DOHH2 (cell line): ENCODE data around the gene HLA-C.

Source experiments
- H3F3A ChIP-seq: fragments of 200-600 bp; sonication (generic), shearing (Covaris generic); 2 replicates; pipeline ENCODE4 v1.6.0; 2016; ENCODE audit warnings: antibody characterized with exemption, mild to moderate bottlenecking; ENCODE audit not compliant: control insufficient read depth, insufficient read depth
- H3K27ac ChIP-seq: fragments of 200-600 bp; sonication (generic); 2 replicates; pipeline ENCODE4 v1.5.1; 2014; ENCODE audit warnings: low read depth, mild to moderate bottlenecking, low read length, moderate library complexity
- H3K27me3 ChIP-seq: fragments of 200-600 bp; sonication (generic); 2 replicates; pipeline ENCODE4 v1.6.1; 2014; ENCODE audit warnings: mild to moderate bottlenecking, low read length, mixed read lengths; ENCODE audit not compliant: control insufficient read depth
- H3K36me3 ChIP-seq: fragments of 200-600 bp; sonication (generic); 2 replicates; pipeline ENCODE4 v1.6.1; 2014; ENCODE audit warnings: mild to moderate bottlenecking, low read length, moderate library complexity, mixed read lengths; ENCODE audit not compliant: control insufficient read depth
- H3K4me1 ChIP-seq: fragments of 200-600 bp; sonication (generic); 2 replicates; pipeline ENCODE4 v1.6.1; 2014; ENCODE audit warnings: mild to moderate bottlenecking, low read length, mixed read lengths; ENCODE audit not compliant: control insufficient read depth
- H3K4me2 ChIP-seq: fragments of 200-600 bp; sonication (generic); 2 replicates; pipeline ENCODE4 v1.6.0; 2014; ENCODE audit warnings: mild to moderate bottlenecking, low read length, moderate library complexity
- H3K4me3 ChIP-seq: fragments of 200-600 bp; sonication (generic); 2 replicates; pipeline ENCODE4 v1.5.1; 2014; ENCODE audit warnings: mild to moderate bottlenecking, low read length, mixed read lengths
- H3K79me2 ChIP-seq: fragments of 200-600 bp; sonication (generic); 2 replicates; pipeline ENCODE4 v1.6.1; 2014; ENCODE audit warnings: mild to moderate bottlenecking, low read length, mixed read lengths; ENCODE audit not compliant: control insufficient read depth
- H3K9me2 ChIP-seq: fragments of 200-600 bp; sonication (generic); replicated peaks from 2 replicates; pipeline ENCODE4 v1.6.1; 2014; ENCODE audit warnings: mild to moderate bottlenecking, low read length, mixed read lengths; ENCODE audit not compliant: control insufficient read depth
- H3K9me3 ChIP-seq: fragments of 200-600 bp; sonication (generic); 2 replicates; pipeline ENCODE4 v1.6.1; 2014; ENCODE audit warnings: antibody characterized with exemption, low read length, mixed read lengths; ENCODE audit not compliant: control insufficient read depth, insufficient read depth
- H4K20me1 ChIP-seq: fragments of 200-600 bp; sonication (generic); 2 replicates; pipeline ENCODE4 v1.6.0; 2014; ENCODE audit warnings: low read depth, mild to moderate bottlenecking, antibody characterized with exemption, low read length, moderate library complexity; ENCODE audit not compliant: control insufficient read depth, insufficient read depth
- CTCF ChIP-seq: fragments of 200-600 bp; sonication (generic); IDR thresholded peaks from one replicate; pipeline ENCODE4 v1.5.1; 2014; ENCODE audit warnings: antibody characterized with exemption, mild to moderate bottlenecking, low read depth, low read length; ENCODE audit not compliant: poor library complexity, severe bottlenecking
- EZH2phosphoT487 ChIP-seq: fragments of 200-600 bp; sonication (generic); IDR thresholded peaks from 2 replicates; pipeline ENCODE4 v1.6.1; 2017; ENCODE audit warnings: borderline replicate concordance, mild to moderate bottlenecking, antibody characterized with exemption, low read length, moderate library complexity, mixed read lengths

HLA-C gene

GRCh38 chr6:31227143-31227542 lies 44.7 kb downstream of the HLA-C start:
- Histone ChIP-seq H3F3A (no peaks in the 10 kb centered on the region), H3K9me3 (no peaks in the 10 kb centered on the region), H3K4me1 (peaks cover 11% of the 10 kb centered on the region), H3K79me2 (no peaks in the 10 kb centered on the region), H3K27ac (no peak overlapping the region), H4K20me1 (no peaks in the 10 kb centered on the region), H3K27me3 (peaks cover 13% of the 10 kb centered on the region), H3K4me3 (no peak overlapping the region), H3K9me2 (no peaks in the 10 kb centered on the region), H3K36me3 (no peaks in the 10 kb centered on the region), H3K4me2 (no peak overlapping the region)
- no peak for TF ChIP-seq EZH2phosphoT487
- no peak for TF ChIP-seq CTCF

- Histone ChIP-seq H4K20me1 (no peaks in the 10 kb centered on the region), H3K36me3 (no peaks in the 10 kb centered on the region), H3F3A (no peaks in the 10 kb centered on the region), H3K79me2 (no peaks in the 10 kb centered on the region), H3K27me3 (peaks cover 11% of the 10 kb centered on the region), H3K4me1 (peaks cover 17% of the 10 kb centered on the region), H3K9me2 (no peaks in the 10 kb centered on the region), H3K4me2 (no peak overlapping the region), H3K4me3 (no peak overlapping the region), H3K9me3 (no peaks in the 10 kb centered on the region), H3K27ac (no peak overlapping the region)
- TF ChIP-seq CTCF (no peak), EZH2phosphoT487 (no peak)
Measured at GRCh38 chr6:31225735-31226134, 46.2 kb downstream of the HLA-C start.

GRCh38 chr6:31222496-31222895 lies 49.4 kb downstream of the HLA-C start:
- Histone ChIP-seq H3K4me3 (peak overlapping the region; percentile 2; the same call in 1 of the 2 replicates), H3K79me2 (no peaks in the 10 kb centered on the region), H3K4me2 (peak overlapping the region; percentile 48), H3F3A (no peaks in the 10 kb centered on the region), H3K27ac (no peak overlapping the region; the same call in 1 of the 2 replicates), H4K20me1 (no peaks in the 10 kb centered on the region), H3K9me2 (no peaks in the 10 kb centered on the region), H3K36me3 (no peaks in the 10 kb centered on the region), H3K4me1 (peaks cover 17% of the 10 kb centered on the region), H3K27me3 (no peaks in the 10 kb centered on the region), H3K9me3 (no peaks in the 10 kb centered on the region)
- TF ChIP-seq CTCF (no peak), EZH2phosphoT487 (no peak)
